SK-N-SH (cell line): ENCODE results near the gene GDAP2. TPM values are rescaled to one million over a fixed set of nuclear protein-coding genes. Genes with fewer than 3 reads are reported as not detected.

Experiments used
- CTCF ChIA-PET: fragments of 300-600, 350-600 bp; formaldehyde crosslinking; extraction: SDS; loops from one replicate; lab custom pipeline; 2021; lab: Yijun Ruan, JAX
- POLR2A ChIA-PET: fragments of 350-600 bp; sonication (Branson Sonifier 250); formaldehyde crosslinking; extraction: SDS; loops from one replicate; lab custom pipeline; 2020; ENCODE audit warnings: antibody characterized with exemption, inconsistent platforms; lab: Yijun Ruan, JAX
- DNase-seq: peaks from one replicate; pipeline ENCODE4 v3.0.0; 2012
- H2AFZ ChIP-seq: fragments of 200-600 bp; sonication (generic); 2 replicates; pipeline ENCODE4 v1.8.1; 2016; ENCODE audit warnings: antibody characterized with exemption, mild to moderate bottlenecking, low read depth
- H3F3A ChIP-seq: fragments of 200-600 bp; sonication (generic); replicated peaks from 2 replicates; pipeline ENCODE3; 2016; ENCODE audit warnings: antibody characterized with exemption, mild to moderate bottlenecking; ENCODE audit not compliant: insufficient read depth
- H3K27ac ChIP-seq, 2 experiments: fragments of 200-500 bp in 1 of 2; fragments of 200-600 bp in 1 of 2; sonication (Bioruptor generic) in 1 of 2; sonication (generic), shearing (Covaris generic) in 1 of 2; 2 replicates each; pipeline versions ENCODE4 v1.5.1 to v1.6.1; 2014 to 2016; ENCODE audit warnings: low read depth in 2 of 2, inconsistent platforms in 1 of 2, low read length in 1 of 2, mild to moderate bottlenecking in 1 of 2, mixed read lengths in 1 of 2
- H3K27me3 ChIP-seq: fragments of 200-600 bp; sonication (generic), shearing (Covaris generic); 2 replicates; pipeline ENCODE4 v1.6.1; 2016; ENCODE audit warnings: mixed run types; ENCODE audit not compliant: insufficient read depth
- H3K36me3 ChIP-seq, 2 experiments: fragments of 200-500 bp in 1 of 2; fragments of 200-600 bp in 1 of 2; sonication (Bioruptor generic) in 1 of 2; sonication (generic) in 1 of 2; replicated peaks in 1 of 2; 2 replicates each; pipeline versions ENCODE3 to v1.5.1; 2014 to 2016; ENCODE audit warnings: low read length in 1 of 2, mild to moderate bottlenecking in 1 of 2; ENCODE audit not compliant: insufficient read depth in 2 of 2, control insufficient read depth in 1 of 2
- H3K4me1 ChIP-seq, 2 experiments: fragments of 200-500 bp in 1 of 2; fragments of 200-600 bp in 1 of 2; sonication (Bioruptor generic) in 1 of 2; sonication (generic), shearing (Covaris generic) in 1 of 2; 2 replicates each; pipeline versions ENCODE4 v1.5.1 to v1.6.1; 2014 to 2016; ENCODE audit warnings: low read depth in 1 of 2, low read length in 1 of 2, mixed run types in 1 of 2; ENCODE audit not compliant: insufficient read depth in 2 of 2, control insufficient read depth in 1 of 2
- H3K4me2 ChIP-seq: fragments of 200-600 bp; sonication (generic), shearing (Covaris generic); 2 replicates; pipeline ENCODE4 v1.6.1; 2017; ENCODE audit warnings: mixed run types
- H3K4me3 ChIP-seq, 2 experiments: fragments of 200-500 bp in 1 of 2; fragments of 200-600 bp in 1 of 2; sonication (Bioruptor generic) in 1 of 2; sonication (generic), shearing (Covaris generic) in 1 of 2; 2 replicates each; pipeline versions ENCODE4 v1.5.1 to v1.8.1; 2014 to 2016; ENCODE audit warnings: low read depth in 2 of 2, inconsistent platforms in 1 of 2, low read length in 1 of 2, mild to moderate bottlenecking in 1 of 2, mixed read lengths in 1 of 2, moderate library complexity in 1 of 2
- H3K79me2 ChIP-seq: fragments of 200-600 bp; sonication (generic); 2 replicates; pipeline ENCODE4 v1.8.1; 2017; ENCODE audit warnings: mild to moderate bottlenecking; ENCODE audit not compliant: insufficient read depth
- H3K9ac ChIP-seq: fragments of 200-600 bp; sonication (generic); 2 replicates; pipeline ENCODE4 v1.6.1; 2017; ENCODE audit warnings: mixed run types
- H3K9me2 ChIP-seq: fragments of 200-600 bp; sonication (generic); 2 replicates; pipeline ENCODE4 v1.6.1; 2017; ENCODE audit warnings: mixed run types
- H3K9me3 ChIP-seq: fragments of 200-600 bp; sonication (generic); 2 replicates; pipeline ENCODE4 v1.6.1; 2017; ENCODE audit warnings: mixed run types, mild to moderate bottlenecking, moderate library complexity
- H4K20me1 ChIP-seq: fragments of 200-600 bp; sonication (generic); 2 replicates; pipeline ENCODE4 v1.6.1; 2017; ENCODE audit warnings: mild to moderate bottlenecking, mixed run types; ENCODE audit not compliant: insufficient read depth
- CHD2 ChIP-seq: fragments of 150-350 bp; IDR thresholded peaks from 2 replicates; pipeline ENCODE4 v1.6.1; 2018; ENCODE audit warnings: low read length; ENCODE audit not compliant: partially characterized antibody
- EZH2phosphoT487 ChIP-seq: fragments of 200-600 bp; sonication (generic); IDR thresholded peaks from 2 replicates; pipeline ENCODE4 v1.6.1; 2017; ENCODE audit warnings: low read depth, mixed run types, mild to moderate bottlenecking, antibody characterized with exemption, moderate library complexity, borderline replicate concordance
- FOSL2 ChIP-seq: IDR thresholded peaks from 2 replicates; pipeline ENCODE4 v1.4.0; 2012; ENCODE audit warnings: low read depth, mild to moderate bottlenecking, moderate library complexity, borderline replicate concordance
- GABPA ChIP-seq: IDR thresholded peaks from 2 replicates; pipeline ENCODE4 v1.4.0; 2012; ENCODE audit warnings: low read depth, mild to moderate bottlenecking
- JUND ChIP-seq: IDR thresholded peaks from 2 replicates; pipeline ENCODE4 v1.4.0; 2012
- MAX ChIP-seq: IDR thresholded peaks from 2 replicates; pipeline ENCODE4 v1.4.0; 2012; ENCODE audit warnings: low read depth
- MXI1 ChIP-seq: IDR thresholded peaks from 2 replicates; pipeline ENCODE4 v1.6.1; 2012; ENCODE audit warnings: mild to moderate bottlenecking, low read depth, low read length, improper control_type of control experiment
- NFIC ChIP-seq: IDR thresholded peaks from 2 replicates; pipeline ENCODE4 v1.4.0; 2012; ENCODE audit warnings: borderline replicate concordance
- NRF1 ChIP-seq: IDR thresholded peaks from 2 replicates; pipeline ENCODE4 v1.6.1; 2012; ENCODE audit warnings: low read depth, mild to moderate bottlenecking, low read length
- POLR2AphosphoS5 ChIP-seq: IDR thresholded peaks from 2 replicates; pipeline ENCODE4 v1.6.1; 2012; ENCODE audit warnings: low read depth, low read length
- RCOR1 ChIP-seq: fragments of 150-350 bp; IDR thresholded peaks from 2 replicates; pipeline ENCODE4 v1.6.1; 2017; ENCODE audit warnings: antibody characterized with exemption, low read length
- RFX5 ChIP-seq: IDR thresholded peaks from 2 replicates; pipeline ENCODE4 v1.6.1; 2012; ENCODE audit warnings: mild to moderate bottlenecking, improper control_type of control experiment, low read length
- SMC3 ChIP-seq: IDR thresholded peaks from 2 replicates; pipeline ENCODE4 v1.6.1; 2012; ENCODE audit warnings: low read depth, low read length, improper control_type of control experiment
- TAF1 ChIP-seq: IDR thresholded peaks from 2 replicates; pipeline ENCODE4 v1.6.1; 2012; ENCODE audit warnings: low read depth, mild to moderate bottlenecking, low read length, moderate library complexity, borderline replicate concordance
- TCF12 ChIP-seq: IDR thresholded peaks from 2 replicates; pipeline ENCODE4 v1.4.0; 2012
- TEAD4 ChIP-seq: IDR thresholded peaks from 2 replicates; pipeline ENCODE4 v1.4.0; 2012; ENCODE audit warnings: mild to moderate bottlenecking, borderline replicate concordance; ENCODE audit not compliant: insufficient read depth
- USF1 ChIP-seq: IDR thresholded peaks from 2 replicates; pipeline ENCODE4 v1.4.0; 2012; ENCODE audit warnings: low read depth, borderline replicate concordance
- USF2 ChIP-seq: fragments of 150-350 bp; IDR thresholded peaks from 2 replicates; pipeline ENCODE4 v1.6.1; 2017; ENCODE audit warnings: antibody characterized with exemption, low read length, low read depth, borderline replicate concordance
- YY1 ChIP-seq: IDR thresholded peaks from 2 replicates; pipeline ENCODE4 v1.4.0; 2012; ENCODE audit warnings: low read depth, mild to moderate bottlenecking
- WGBS: methylation state at CpG from one replicate; pipeline ENCODE4 v1.1.6; 2017; ENCODE audit warnings: low lambda C conversion rate; 5-methylcytosine and 5-hydroxymethylcytosine counted together
- polyA plus RNA-seq, 3 experiments: library from polyadenylated mRNA; depleted of rRNA; stranded (reverse); fragments of >200 nt; gene quantifications; 2 replicates each; pipeline ENCODE4 v1.2.3, GENCODE V29; 2012
- TF ChIP-seq, protein P1 (sequence below): IDR thresholded peaks from 2 replicates; pipeline ENCODE4 v1.6.1; 2012; ENCODE audit warnings: mild to moderate bottlenecking, low read depth, low read length, moderate library complexity
- TF ChIP-seq, protein P2 (sequence below): IDR thresholded peaks from 2 replicates; pipeline ENCODE4 v1.4.0; 2012; ENCODE audit warnings: low read depth, borderline replicate concordance

Gene GDAP2
- polyA plus RNA-seq, 1 of the 3 experiments (the other 2 are of a cell fraction): 5.6 TPM

DNA sequence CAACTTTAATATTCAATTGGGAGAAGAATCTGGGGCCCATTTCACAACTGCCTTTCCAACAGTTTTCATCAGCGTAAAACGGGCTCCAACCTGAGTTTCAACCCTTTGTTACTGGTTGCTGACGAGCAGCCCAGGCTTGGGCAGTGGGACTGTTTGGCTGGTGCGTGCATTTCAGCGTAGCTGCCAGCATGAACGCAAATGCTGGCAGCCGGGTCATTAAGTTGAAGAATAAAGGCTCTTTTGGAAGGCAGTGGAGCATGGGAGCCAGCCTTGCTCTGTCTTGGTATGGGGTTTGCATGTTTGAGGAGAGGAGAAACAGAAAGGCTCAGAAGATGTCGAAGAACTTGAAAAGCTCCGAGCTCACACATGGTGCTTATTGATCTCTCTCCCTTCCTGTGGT, 40.8 kb upstream of the GDAP2 start:
- Histone ChIP-seq H3K9ac (no peak overlapping the region), H3K36me3 (peaks cover 4 to 5% of the 10 kb centered on the region in 2 experiments), H3K27ac (no peak overlapping the region), H3K4me3 (no peak overlapping the region), H3F3A (peaks cover 5% of the 10 kb centered on the region), H3K9me3 (no peaks in the 10 kb centered on the region), H3K4me2 (no peak overlapping the region), H3K9me2 (no peaks in the 10 kb centered on the region), H3K27me3 (no peaks in the 10 kb centered on the region), H3K79me2 (no peaks in the 10 kb centered on the region), H2AFZ (no peak overlapping the region), H3K4me1 (peaks cover 0 to 2% of the 10 kb centered on the region in 2 experiments; a peak in 2 of 4 replicates), H4K20me1 (no peaks in the 10 kb centered on the region)
- CTCF ChIA-PET: interaction anchor here (0.9 kb wide), 1 partner anchor 37 kb away, joined by 3 read pairs; no protein-coding TSS in a partner anchor
- 91% methylated on average over 9 of the region's 9 CpGs for WGBS
- DNase-seq: no peak
- TF ChIP-seq JUND: no peak
- no peak for TF ChIP-seq TEAD4
- TF ChIP-seq NFIC: no peak
- no peak for TF ChIP-seq CHD2
- TF ChIP-seq RFX5: no peak
- TF ChIP-seq SMC3: no peak
- TF ChIP-seq NRF1: no peak
- no peak for TF ChIP-seq USF2
- POLR2A ChIA-PET: no interaction called here

DNA sequence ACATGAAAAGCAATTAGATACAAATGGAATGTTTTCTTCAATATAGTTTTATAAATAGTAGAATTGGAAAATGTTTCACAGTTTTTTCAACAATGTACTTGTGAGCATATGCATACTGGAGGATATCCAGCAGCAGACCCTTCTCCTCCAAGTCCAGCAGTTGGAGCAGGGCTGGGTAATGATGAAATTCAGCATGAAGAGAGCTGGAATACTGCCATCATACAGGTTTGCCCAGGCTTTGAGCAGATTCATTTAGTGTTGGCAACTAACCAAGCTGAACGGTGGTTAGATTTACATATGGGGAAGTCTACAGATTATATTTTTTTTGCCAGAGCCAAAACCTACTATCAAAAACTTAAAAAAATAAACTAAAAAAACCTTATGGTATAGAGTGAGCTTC, 38.5 kb upstream of the GDAP2 start:
- H3K79me2 ChIP-seq: no peaks in the 10 kb centered on the region
- peaks cover 0 to 2% of the 10 kb centered on the region in 2 experiments; a peak in 2 of 4 replicates for H3K4me1 ChIP-seq
- peaks cover 5 to 24% of the 10 kb centered on the region in 2 experiments for H3K36me3 ChIP-seq
- WGBS: 23% methylated on average over 1 of the region's 1 CpG
- H3K9me2 ChIP-seq: no peaks in the 10 kb centered on the region
- DNase-seq: peak; percentile 2
- H3K4me2 ChIP-seq: no peak overlapping the region
- POLR2A ChIA-PET: no interaction called here
- peaks cover 5% of the 10 kb centered on the region for H3F3A ChIP-seq
- no peaks in the 10 kb centered on the region for H3K9me3 ChIP-seq
- H2AFZ ChIP-seq: no peak overlapping the region
- no peaks in the 10 kb centered on the region for H4K20me1 ChIP-seq
- no peak overlapping the region for H3K9ac ChIP-seq
- H3K27ac ChIP-seq: peak overlapping the region in 1 of 2 experiments; percentile 22; a peak in 2 of 4 replicates
- CTCF ChIA-PET: interaction anchor here (0.7 kb wide), 2 partner anchors 11 to 72 kb away, joined by 3 read pairs; no protein-coding TSS in a partner anchor
- no peak overlapping the region for H3K4me3 ChIP-seq
- no peaks in the 10 kb centered on the region for H3K27me3 ChIP-seq
- no peak for TF ChIP-seq NRF1
- TF ChIP-seq CHD2: no peak
- no peak for TF ChIP-seq GABPA
- no peak for TF ChIP-seq POLR2AphosphoS5
- no peak for TF ChIP-seq SMC3
- TF ChIP-seq YY1: no peak
- TF ChIP-seq, protein P1, sequence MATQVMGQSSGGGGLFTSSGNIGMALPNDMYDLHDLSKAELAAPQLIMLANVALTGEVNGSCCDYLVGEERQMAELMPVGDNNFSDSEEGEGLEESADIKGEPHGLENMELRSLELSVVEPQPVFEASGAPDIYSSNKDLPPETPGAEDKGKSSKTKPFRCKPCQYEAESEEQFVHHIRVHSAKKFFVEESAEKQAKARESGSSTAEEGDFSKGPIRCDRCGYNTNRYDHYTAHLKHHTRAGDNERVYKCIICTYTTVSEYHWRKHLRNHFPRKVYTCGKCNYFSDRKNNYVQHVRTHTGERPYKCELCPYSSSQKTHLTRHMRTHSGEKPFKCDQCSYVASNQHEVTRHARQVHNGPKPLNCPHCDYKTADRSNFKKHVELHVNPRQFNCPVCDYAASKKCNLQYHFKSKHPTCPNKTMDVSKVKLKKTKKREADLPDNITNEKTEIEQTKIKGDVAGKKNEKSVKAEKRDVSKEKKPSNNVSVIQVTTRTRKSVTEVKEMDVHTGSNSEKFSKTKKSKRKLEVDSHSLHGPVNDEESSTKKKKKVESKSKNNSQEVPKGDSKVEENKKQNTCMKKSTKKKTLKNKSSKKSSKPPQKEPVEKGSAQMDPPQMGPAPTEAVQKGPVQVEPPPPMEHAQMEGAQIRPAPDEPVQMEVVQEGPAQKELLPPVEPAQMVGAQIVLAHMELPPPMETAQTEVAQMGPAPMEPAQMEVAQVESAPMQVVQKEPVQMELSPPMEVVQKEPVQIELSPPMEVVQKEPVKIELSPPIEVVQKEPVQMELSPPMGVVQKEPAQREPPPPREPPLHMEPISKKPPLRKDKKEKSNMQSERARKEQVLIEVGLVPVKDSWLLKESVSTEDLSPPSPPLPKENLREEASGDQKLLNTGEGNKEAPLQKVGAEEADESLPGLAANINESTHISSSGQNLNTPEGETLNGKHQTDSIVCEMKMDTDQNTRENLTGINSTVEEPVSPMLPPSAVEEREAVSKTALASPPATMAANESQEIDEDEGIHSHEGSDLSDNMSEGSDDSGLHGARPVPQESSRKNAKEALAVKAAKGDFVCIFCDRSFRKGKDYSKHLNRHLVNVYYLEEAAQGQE: no peak
- TF ChIP-seq TCF12: no peak
- TF ChIP-seq, protein P2, sequence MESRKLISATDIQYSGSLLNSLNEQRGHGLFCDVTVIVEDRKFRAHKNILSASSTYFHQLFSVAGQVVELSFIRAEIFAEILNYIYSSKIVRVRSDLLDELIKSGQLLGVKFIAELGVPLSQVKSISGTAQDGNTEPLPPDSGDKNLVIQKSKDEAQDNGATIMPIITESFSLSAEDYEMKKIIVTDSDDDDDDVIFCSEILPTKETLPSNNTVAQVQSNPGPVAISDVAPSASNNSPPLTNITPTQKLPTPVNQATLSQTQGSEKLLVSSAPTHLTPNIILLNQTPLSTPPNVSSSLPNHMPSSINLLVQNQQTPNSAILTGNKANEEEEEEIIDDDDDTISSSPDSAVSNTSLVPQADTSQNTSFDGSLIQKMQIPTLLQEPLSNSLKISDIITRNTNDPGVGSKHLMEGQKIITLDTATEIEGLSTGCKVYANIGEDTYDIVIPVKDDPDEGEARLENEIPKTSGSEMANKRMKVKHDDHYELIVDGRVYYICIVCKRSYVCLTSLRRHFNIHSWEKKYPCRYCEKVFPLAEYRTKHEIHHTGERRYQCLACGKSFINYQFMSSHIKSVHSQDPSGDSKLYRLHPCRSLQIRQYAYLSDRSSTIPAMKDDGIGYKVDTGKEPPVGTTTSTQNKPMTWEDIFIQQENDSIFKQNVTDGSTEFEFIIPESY: no peak
- TF ChIP-seq FOSL2: no peak
- no peak for TF ChIP-seq RCOR1
- no peak for TF ChIP-seq MXI1
- no peak for TF ChIP-seq MAX
- TF ChIP-seq TEAD4: no peak
- no peak for TF ChIP-seq TAF1
- TF ChIP-seq EZH2phosphoT487: no peak
- no peak for TF ChIP-seq USF1
